Mesodermal cell (in vitro differentiated cells): ENCODE data around the gene NEDD4L.

Experiments
- H3K27ac ChIP-seq: 2 replicates; pipeline ENCODE4 v1.7.0; 2013; ENCODE audit warnings: mild to moderate bottlenecking, low read depth, low read length, moderate library complexity; ENCODE audit not compliant: severe bottlenecking
- H3K36me3 ChIP-seq: 2 replicates; pipeline ENCODE4 v1.7.1; 2013; ENCODE audit warnings: mild to moderate bottlenecking, low read length, moderate library complexity; ENCODE audit not compliant: control insufficient read depth, insufficient read depth
- H3K4me1 ChIP-seq: one replicate; pipeline ENCODE4 v1.7.1; 2013; ENCODE audit warnings: mild to moderate bottlenecking, low read length; ENCODE audit not compliant: insufficient read depth, control insufficient read depth, poor library complexity, severe bottlenecking
- H3K4me3 ChIP-seq: 2 replicates; pipeline ENCODE4 v1.7.0; 2013; ENCODE audit warnings: low read length, control low read depth, mild to moderate bottlenecking; ENCODE audit not compliant: insufficient read depth, poor library complexity, severe bottlenecking; ENCODE audit errors: extremely low read depth
- H3K9me3 ChIP-seq: 2 replicates; pipeline ENCODE4 v1.7.1; 2013; ENCODE audit warnings: mild to moderate bottlenecking, low read length, moderate library complexity; ENCODE audit not compliant: control insufficient read depth
- WGBS, 2 experiments: methylation state at CpG; one replicate each; pipeline ENCODE4 v1.1.5; 2013; ENCODE audit warnings: missing lambda C conversion rate in 2 of 2; ENCODE audit not compliant: insufficient coverage in 2 of 2; 5-methylcytosine and 5-hydroxymethylcytosine counted together

NEDD4L gene

DNA sequence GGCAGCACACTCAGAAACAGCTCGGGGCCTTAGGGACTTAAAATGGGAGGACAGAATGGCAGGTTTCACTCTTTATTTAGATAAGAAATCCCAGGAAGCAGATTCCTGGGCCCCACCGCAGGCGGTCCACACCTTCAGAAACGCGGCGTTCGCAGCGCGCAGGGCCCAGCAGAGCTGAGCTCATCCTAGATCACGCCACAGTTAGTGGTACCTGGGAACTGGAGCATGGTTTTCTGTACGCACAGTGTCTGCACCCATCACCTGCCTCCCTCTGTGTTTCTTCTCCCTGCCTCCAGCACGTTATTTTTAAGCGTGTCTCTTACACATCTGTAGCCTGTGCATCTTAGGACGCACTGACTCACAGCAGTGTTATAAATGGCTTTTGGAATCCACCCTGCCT is 342.8 kb downstream of the NEDD4L start:
- no peak overlapping the region for H3K27ac ChIP-seq
- no peaks in the 10 kb centered on the region for H3K4me1 ChIP-seq
- 95 to 99% methylated on average over 12 to 14 of the region's 14 CpGs for WGBS, 2 experiments
- H3K4me3 ChIP-seq, result no peak overlapping the region
- peaks cover 29% of the 10 kb centered on the region for H3K36me3 ChIP-seq
- H3K9me3 ChIP-seq, result no peaks in the 10 kb centered on the region

DNA sequence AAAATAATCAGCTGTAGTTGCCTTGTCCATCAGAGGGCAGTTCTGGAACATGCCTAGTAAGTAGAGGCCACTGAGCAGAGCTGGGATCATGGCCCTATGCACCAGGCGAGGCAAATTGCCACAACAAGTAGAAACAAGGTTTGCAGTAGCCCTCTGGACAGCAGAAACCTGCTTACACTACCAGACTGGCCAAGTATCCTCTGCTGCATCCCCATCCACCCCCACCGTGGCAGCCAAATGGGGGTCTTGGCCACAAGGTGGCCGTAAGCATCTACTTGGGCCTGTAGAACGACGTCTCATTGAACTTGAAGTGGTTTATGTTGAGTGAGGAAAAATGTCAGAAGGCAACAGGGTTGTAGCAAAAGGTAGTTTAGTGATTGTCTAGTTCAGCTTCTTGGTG is 343.7 kb downstream of the NEDD4L start:
- H3K4me3 ChIP-seq, result no peak overlapping the region
- peaks cover 29% of the 10 kb centered on the region for H3K36me3 ChIP-seq
- WGBS, 2 experiments, result 97 to 100% methylated on average over 5 of the region's 5 CpGs

DNA sequence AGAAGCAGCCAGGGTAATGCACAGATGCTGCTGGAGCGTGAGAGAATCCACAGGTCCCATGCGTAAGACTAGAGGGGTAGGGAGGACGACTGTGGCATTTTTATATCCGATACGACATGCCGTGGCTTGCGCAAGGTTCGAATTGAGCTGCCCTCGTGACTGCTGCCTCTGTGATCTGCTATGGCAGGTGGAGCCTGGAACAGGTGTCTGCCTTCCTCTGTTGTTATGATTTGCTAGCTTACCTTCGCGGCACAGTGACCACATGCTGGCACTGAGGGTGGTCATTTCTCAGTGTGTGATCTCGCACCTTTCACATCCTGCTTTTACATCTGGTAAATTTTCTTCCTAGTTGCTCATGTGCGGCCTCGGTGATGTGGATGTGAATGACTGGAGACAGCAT is 344.7 kb downstream of the NEDD4L start:
- peaks cover 29% of the 10 kb centered on the region for H3K36me3 ChIP-seq
- WGBS, 2 experiments, result 94% methylated on average over 7 to 11 of the region's 14 CpGs
- H3K4me1 ChIP-seq, result no peaks in the 10 kb centered on the region
- H3K9me3 ChIP-seq, result no peaks in the 10 kb centered on the region
- H3K4me3 ChIP-seq, result no peak overlapping the region
- no peak overlapping the region for H3K27ac ChIP-seq

More for the DNA sequence above, 343.7 kb downstream of the NEDD4L start:
- Histone ChIP-seq H3K27ac (no peak overlapping the region), H3K4me1 (no peaks in the 10 kb centered on the region), H3K9me3 (no peaks in the 10 kb centered on the region)

DNA sequence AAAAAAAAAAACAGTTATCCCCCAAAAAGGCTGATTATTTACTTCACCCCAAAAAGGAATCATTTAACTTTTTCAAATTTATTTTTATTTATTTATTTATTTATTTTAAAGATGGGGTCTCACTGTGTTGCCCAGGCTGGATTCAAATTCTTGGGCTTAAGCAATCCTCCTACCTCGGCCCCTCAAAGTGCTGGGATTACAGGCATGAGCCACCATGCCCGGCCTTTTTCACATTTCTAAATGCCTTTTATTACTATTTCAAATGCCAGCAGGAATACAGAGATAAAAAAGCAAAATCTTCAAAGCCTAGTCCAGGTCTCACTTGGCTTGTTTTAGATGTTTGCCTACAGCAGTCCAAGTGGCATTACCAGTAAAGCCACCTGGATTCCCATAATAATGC is 345.7 kb downstream of the NEDD4L start:
- Histone ChIP-seq H3K27ac (no peak overlapping the region), H3K9me3 (no peaks in the 10 kb centered on the region), H3K4me1 (no peaks in the 10 kb centered on the region), H3K36me3 (peaks cover 24% of the 10 kb centered on the region), H3K4me3 (no peak overlapping the region)
- 83 to 92% methylated on average over 2 of the region's 2 CpGs for WGBS, 2 experiments

DNA sequence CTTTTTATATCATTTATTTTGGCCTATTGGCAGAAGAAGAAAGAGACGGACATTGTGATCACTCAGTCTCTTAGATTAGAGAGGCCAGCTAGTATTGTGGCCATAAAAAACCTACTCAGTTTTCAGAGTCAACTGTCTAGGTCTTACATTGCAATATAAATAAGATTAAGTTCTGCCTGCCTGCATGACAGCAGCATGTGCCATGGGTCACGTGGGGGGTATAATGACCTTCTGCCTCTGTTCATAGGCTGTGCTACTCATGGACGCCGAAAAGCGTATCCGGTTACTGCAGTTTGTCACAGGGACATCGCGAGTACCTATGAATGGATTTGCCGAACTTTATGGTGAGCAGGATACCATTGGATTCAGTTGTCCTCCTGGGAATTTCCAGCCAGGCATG is 346.4 kb downstream of the NEDD4L start:
- Histone ChIP-seq H3K4me1 (no peaks in the 10 kb centered on the region), H3K4me3 (no peak overlapping the region), H3K27ac (no peak overlapping the region), H3K36me3 (peaks cover 26% of the 10 kb centered on the region), H3K9me3 (no peaks in the 10 kb centered on the region)
- 90 to 95% methylated on average over 8 to 9 of the region's 9 CpGs for WGBS, 2 experiments

DNA sequence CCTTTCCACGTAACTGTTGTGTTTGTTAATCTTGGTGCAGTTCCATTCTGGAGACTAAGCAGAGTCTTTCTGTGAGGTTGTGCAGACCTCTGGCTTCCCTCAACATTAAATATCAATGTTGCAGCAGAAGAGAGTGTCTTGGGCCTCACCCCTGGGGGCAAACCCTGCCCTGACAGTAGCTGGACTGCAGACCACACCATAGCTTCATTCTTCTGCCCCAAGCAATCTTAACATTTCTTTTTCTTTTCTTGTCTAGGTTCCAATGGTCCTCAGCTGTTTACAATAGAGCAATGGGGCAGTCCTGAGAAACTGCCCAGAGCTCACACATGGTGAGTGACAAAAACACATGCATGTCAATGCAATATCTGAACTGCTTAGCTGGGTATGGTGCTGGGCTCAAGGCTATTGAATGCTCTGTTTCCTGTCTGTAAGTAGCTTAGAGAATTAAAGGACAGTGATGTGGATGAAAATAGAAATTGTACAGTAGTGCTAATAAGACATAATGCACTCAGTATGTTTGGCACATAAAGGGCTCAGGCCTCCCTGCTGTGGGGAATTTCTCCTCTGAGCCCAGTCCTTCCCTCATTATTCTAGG is 347.3 kb downstream of the NEDD4L start:
- WGBS, 2 experiments, result no CpG with 5 or more reads among the region's 1 CpG
- no peaks in the 10 kb centered on the region for H3K4me1 ChIP-seq
- no peak overlapping the region for H3K4me3 ChIP-seq
- no peaks in the 10 kb centered on the region for H3K9me3 ChIP-seq
- H3K36me3 ChIP-seq, result peaks cover 21% of the 10 kb centered on the region
- peak overlapping the region; percentile 18 for H3K27ac ChIP-seq

DNA sequence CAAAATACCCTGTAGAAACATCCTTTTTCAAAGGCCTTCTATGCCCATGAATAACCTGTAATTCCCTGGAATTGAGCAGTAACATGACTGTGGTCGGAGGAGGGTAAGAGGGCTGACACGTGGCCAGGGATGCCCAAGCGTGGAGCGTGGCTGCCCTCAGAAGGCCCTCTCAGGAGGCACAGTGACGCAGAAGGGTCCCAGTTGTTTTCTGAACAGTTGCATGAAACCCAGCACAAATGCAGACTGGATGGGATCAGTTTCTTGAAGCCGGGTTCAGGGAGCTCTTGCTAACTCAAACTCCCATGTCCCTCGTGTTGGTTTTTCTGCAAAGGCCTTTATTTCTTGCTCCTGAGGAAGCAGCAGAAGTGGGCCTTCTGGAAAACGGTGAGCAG is 347.9 kb downstream of the NEDD4L start:
- no peaks in the 10 kb centered on the region for H3K9me3 ChIP-seq
- H3K36me3 ChIP-seq, result peaks cover 18% of the 10 kb centered on the region
- no peaks in the 10 kb centered on the region for H3K4me1 ChIP-seq
- H3K27ac ChIP-seq, result no peak overlapping the region
- H3K4me3 ChIP-seq, result no peak overlapping the region
- WGBS, 2 experiments, result 85 to 90% methylated on average over 8 of the region's 8 CpGs

DNA sequence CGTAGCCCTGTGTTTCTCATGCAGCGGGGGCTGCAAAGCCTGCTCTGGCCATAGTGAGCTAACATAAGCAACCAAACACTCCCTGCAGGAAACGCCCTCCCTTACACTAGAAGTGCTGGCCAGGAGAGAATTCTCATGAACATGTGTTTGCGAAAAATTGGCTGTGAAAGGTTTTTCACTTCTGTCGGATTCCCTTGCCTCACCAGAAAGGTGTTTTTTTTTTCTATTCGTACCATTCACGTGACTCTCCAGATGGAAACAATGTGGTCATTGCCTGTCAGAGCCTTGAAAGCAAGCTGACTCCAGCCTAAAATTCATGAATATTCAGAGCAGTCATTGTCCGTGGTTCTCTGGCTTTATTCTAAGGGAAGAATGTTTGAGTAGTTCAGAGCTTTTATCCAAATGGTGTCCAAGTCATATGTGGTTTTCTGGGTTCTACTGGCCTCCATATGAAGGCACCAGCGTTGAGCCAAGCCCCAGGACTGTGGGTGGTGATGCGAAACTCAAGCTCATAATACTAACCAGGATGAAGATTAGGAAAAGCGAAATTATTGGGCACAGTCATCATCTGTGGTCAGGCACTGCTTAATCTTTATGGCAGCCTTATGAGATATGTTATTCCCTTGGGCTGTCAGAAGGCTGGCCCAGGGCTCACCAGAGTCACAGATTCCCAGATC is 348.4 kb downstream of the NEDD4L start:
- Histone ChIP-seq H3K4me1 (no peaks in the 10 kb centered on the region), H3K4me3 (no peak overlapping the region), H3K9me3 (no peaks in the 10 kb centered on the region), H3K36me3 (peaks cover 18% of the 10 kb centered on the region), H3K27ac (no peak overlapping the region)
- WGBS, 2 experiments, result 79 to 82% methylated on average over 9 of the region's 11 CpGs

DNA sequence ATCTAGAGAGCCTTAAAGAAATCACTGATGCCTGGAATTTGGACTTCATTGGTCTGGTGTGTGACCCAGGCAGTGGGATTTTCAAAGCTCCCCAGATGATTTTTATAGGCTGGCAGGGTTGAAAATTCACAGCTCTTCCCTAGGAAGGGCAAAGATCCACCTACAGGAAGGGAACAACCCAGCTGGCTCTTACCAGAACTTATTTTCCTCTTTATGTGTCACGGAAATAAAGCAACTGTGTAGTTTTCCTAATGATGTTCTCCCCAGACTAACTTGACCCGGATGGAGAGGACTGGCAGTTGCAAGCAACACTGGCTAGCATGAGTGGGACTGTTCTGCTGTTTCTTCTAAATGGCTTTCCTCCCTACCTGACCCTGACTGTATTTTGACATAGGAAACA is 349.3 kb downstream of the NEDD4L start:
- peaks cover 9% of the 10 kb centered on the region for H3K36me3 ChIP-seq
- WGBS, 2 experiments, result 92% methylated on average over 2 of the region's 2 CpGs
- no peaks in the 10 kb centered on the region for H3K9me3 ChIP-seq
- no peak overlapping the region for H3K4me3 ChIP-seq
- H3K27ac ChIP-seq, result no peak overlapping the region
- no peaks in the 10 kb centered on the region for H3K4me1 ChIP-seq

DNA sequence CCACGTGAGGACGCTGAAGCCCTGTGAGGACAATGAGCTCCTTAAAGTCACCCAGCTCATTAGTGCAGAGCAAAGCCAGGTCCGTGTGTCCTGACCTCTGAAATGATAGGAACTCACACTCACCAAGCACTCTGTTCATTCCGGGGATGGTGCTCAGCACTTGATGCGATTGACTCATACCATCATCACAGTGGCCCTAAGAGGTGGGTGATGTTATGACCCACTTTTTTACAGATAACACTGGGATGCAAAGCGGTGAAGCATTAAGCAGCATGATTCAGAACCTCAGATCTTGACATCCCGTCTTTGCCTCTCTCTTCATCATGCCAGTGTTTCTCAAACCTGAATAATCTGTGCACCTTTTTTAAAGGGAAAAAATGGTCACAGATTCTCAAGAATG is 350.0 kb downstream of the NEDD4L start:
- Histone ChIP-seq H3K9me3 (no peaks in the 10 kb centered on the region), H3K36me3 (peaks cover 3% of the 10 kb centered on the region), H3K4me1 (no peaks in the 10 kb centered on the region), H3K4me3 (no peak overlapping the region), H3K27ac (no peak overlapping the region)
- WGBS, 2 experiments, result 88 to 100% methylated on average over 4 to 7 of the region's 7 CpGs
